Activated T-helper 1 cell treated with Interleukin-2 at 50 U/mL for 16 hours (primary cell): ENCODE measurements around the gene SUPT6H.

Experiments used
- DNase-seq: peaks from one replicate; pipeline ENCODE4 v3.0.0-alpha.2; 2020; ENCODE audit warnings: low read depth

Gene SUPT6H

GRCh38 chr17:28702026-28702751 is 40.2 kb downstream of the SUPT6H start:
- no peak for DNase-seq

- DNase-seq = no peak
Measured at GRCh38 chr17:28702752-28703150, 40.7 kb downstream of the SUPT6H start.

DNA sequence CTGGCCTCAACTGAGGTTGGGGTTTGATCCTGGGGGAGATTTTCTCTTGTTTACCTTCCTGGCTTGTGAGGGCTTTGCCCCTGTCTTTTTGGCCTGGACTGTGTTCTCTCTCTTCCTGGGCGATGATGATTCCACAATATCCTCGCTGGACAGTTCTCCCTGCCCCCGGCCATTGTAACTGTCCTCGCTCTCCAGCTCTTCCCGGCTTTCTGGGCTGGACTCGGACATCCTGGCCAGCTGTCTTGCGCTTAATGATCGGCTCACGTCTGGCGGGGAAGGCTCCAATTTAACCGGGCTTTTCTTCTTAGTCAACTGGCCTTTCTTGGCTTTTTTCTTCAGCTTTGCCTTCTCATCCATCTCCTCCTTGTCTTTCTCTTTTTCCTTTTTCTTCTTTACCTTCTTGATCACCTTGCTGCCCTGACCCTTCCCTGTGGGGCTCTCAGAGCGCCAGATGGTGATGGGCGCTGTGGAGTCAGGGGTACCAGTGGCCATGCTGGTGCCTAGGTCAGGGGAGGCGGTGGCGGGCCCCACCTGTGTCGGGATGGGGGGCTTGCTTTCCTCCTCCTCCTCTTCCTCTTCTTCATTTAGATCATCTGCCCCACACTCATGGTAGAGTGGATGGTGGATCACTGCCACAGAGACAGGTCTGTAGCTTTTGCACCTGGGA is 41.7 kb downstream of the SUPT6H start:
- DNase-seq = no peak

DNA sequence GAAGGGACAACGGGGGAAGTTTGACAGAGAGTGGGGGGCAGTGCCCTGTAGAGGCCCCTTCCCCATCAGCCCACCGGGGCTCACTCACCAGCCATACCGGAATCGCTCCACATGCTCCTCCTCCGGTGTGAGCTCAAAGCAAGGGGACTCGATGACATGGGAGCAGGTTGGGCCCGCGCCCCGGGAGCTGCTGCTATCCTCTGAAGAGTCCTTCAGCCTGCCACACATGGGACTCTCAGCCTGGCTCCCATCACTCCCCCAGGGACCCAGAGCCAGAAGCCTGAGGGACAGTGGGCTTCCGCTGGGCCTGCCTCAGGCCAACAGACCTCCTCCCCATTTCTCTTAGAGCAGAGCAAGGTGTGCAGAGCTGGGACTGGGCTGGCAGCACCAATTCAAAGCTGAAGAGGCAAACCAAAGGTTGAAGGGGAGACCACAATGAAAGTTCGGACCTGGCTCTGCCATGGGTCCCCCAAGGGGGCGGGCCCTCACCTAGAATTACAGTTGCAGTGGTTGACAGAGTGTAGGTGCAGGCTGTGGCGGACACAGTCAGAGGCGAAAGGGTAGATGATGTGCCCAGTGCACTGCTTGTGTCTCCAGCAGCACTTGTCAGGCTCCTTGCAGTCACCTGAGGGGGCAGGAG is 42.3 kb downstream of the SUPT6H start:
- no peak for DNase-seq

DNA sequence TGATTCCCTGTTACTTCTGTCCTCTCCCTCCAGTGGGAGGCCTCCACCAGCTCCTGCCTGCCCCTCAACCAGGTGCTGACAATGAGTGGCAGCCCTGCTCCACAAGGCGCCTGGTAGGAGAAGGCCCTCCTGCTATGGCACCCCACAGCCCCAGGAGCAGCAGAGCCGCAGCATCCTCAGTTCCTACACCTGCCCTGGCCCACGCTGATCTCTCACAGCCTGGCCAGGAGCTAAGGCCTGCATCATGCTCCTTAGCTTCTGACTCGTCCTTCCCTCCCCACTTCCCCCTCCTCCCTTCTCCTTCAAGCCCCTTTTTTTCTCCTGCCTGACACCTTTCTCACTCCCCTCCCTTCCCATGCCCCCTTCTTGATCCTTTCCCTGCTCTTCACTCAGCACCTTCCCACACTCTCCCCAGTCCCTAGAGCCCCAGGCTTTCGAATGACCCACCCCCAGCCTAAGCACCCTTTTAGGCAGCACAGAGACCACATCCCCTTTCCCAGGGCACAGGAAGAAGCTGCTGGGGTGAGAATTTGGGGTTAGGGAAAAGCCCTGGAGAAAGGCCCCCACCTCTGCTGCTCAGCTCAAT is 43.2 kb downstream of the SUPT6H start:
- DNase-seq = no peak

GRCh38 chr17:28705728-28706334 is 43.8 kb downstream of the SUPT6H start:
- DNase-seq = no peak

DNA sequence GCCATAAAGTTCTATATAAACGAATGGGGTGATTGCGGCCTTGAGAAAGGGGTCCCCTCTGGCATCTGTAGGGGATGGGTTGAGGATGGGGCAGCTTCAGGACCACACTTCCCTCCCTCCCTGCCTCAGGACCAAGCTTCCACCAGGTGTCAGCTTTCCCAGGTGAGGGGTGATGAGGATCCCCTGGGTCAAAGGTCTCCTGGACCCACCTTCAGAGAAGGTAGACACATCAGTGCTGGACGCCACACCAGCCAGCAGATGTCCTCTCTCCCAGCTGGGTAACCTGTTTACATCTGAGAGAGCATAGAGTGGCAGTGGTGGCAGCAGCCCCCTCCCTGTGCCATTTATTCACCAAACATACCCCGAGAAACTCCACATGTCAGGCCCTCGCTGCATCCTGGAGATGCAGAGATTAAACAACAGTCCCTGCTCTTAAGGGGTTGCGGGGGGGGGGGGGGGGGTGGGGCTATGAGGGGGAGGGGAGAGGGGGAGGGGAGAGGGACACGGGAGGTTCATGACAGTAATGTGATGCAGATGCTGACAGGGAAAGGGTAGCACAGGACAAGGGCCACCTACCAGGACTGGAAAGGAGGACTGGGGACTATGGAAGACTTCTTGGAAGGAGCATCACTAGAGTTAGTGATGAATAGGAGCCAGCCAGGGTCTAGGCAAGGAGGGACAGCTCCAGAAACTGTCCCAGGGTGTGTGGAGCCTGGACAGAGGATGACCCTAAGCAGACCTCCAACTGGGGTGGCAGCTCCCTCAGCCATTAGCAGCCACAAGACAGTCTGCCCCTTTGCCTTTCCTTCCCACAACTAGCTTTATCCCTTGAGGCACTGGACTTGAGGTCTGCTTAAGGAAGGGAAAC is 44.7 kb downstream of the SUPT6H start:
- DNase-seq = no peak

- no peak for DNase-seq
Measured at GRCh38 chr17:28707339-28707720, 45.3 kb downstream of the SUPT6H start.

DNA sequence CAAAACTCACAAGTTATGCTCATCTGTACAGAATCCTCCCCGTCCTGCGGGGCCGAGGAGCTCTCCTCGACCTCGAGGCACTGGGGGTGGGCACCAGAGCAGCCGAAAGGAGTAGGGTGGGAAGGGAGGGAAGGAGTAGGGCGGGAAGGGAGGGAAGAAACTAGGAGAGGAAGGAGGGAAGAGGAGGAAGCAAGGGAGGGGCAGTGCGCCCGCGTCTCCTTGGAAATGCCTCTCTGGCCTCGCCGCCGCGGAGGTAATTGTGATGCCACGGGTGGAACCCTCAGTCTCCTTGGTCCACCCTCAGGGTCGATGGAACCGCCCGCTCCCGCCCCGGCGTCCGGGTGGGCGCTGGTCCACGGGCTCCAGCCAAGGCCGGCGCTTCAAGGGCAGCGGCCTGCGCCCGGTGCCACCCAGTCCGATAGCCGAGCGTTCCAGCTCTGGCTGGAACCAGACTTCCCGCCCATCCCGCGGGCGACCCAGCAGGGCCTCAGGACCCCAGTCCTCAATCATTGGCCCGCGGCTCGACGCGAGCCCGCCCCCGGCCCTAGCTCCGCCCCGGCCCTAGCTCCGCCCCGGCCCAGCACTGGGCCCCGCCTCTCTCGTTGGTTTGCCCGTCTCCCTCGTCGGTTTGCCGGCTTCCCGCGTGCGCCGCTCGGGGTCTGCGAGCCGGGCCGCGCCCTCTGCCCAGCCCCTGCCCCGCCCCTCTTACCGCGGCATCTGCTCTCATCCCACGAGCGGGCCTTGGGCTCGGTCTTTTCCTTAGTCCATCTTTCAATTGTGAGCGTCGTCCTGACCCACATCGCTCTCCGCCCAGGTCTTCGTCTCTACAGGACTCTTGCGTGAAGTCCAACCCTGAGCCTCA is 49.1 kb downstream of the SUPT6H start:
- peak; percentile 82 for DNase-seq

DNA sequence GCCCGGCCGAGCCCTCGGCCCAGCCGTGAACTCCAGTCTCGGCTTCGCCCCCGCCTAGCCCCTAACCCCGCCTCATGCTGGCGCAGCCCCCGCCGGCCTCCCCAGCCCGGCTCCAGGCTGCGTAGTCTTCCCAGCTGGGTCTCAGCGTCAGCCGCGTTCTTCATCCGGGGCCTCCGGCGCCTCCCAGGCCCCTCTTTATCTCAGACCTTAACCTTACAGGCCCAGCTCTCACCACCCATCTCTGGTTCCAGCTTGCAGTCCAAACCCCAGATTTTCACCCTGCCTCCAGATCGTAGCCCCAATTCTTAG is 49.7 kb downstream of the SUPT6H start, which contains the start of gene PROCA1:
TSS of gene PROCA1 (minus strand) at position 166 of the 309 bp plus-strand sequence. CDS start 228 bp downstream, outside the sequence.
- no peak for DNase-seq

GRCh38 chr17:28712032-28712704 is 50.2 kb downstream of the SUPT6H start:
- DNase-seq = peak; percentile 48

DNA sequence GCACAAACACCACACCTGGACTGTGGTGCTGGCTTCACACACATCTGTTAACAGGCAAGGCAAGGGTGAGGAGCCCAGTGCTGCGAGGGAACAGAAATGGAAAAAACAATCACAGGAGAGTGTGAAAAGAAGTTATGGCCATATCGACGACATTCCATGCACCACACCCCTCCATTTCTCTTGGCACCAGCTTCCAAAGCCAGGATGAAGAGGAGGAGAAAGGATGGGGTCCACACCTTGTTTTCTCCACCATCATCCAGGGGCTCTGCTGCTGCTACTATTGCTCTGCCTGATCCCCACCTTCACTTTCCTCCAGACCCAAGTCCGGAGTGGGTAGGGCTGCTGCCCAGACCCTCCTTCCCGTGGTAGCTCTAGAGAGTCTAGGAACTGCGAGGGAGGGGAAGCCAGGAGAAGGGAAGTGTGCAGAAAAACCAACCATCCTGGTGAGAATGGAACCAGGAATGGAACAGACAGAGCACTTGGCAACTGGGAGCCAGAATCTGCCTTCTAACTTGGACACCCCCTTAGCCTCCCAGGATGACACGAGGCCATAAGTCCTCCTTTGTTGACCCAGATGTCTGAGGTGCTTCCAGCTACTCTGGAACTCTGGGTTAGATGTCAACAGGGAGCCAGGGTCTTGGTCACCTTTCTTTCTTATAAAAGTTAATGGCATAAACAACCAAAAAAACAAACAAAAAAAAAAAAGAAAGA is 50.9 kb downstream of the SUPT6H start:
- no peak for DNase-seq

GRCh38 chr17:28714281-28714680 is 52.3 kb downstream of the SUPT6H start:
- no peak for DNase-seq

GRCh38 chr17:28715217-28715616 is 53.2 kb downstream of the SUPT6H start:
- DNase-seq = no peak

GRCh38 chr17:28716740-28717577 is 55.0 kb downstream of the SUPT6H start:
- no peak for DNase-seq

GRCh38 chr17:28717578-28718332 is 55.8 kb downstream of the SUPT6H start, which contains the start of gene RAB34:
Gene RAB34, minus strand, starts transcription at chr17:28717868. Its CDS starts 602 bp downstream, at chr17:28717266.
- DNase-seq = no peak

GRCh38 chr17:28718333-28719020 is 56.5 kb downstream of the SUPT6H start:
- DNase-seq = no peak
